Pancreas (tissue), 10 donors: ENCODE results near the gene PIGP. TPM values are rescaled to one million over a fixed set of nuclear protein-coding genes. Genes with fewer than 3 reads are reported as not detected.
A peak's percentile ranks its signal among the peaks of the same experiment; 100 is the strongest.

Experiments
- ATAC-seq, 4 donors: fragments of 200-7000 bp; cut with Tn5 transposase; one replicate each; pipeline versions ENCODE4 v1.8.0 to v1.9.1; 2020; ENCODE audit warnings: mild to moderate bottlenecking in 4 of 4, moderate library complexity in 4 of 4
- DNase-seq, 6 donors: peaks; one replicate each; pipeline ENCODE4 v3.0.0-alpha.2; 2020
- FAIRE-seq: peaks from 2 replicates; lab custom pipeline; 2012; peaks lifted over from hg19 to GRCh38; lab: Jason Lieb, UNC
- H3K27ac ChIP-seq, 4 donors: fragments of 200-600 bp; sonication (generic); 1 replicate in 3 of 4; 2 replicates in 1 of 4; pipeline versions ENCODE4 v1.5.0 to v1.8.0; 2020
- H3K27me3 ChIP-seq, 4 donors: fragments of 200-600 bp; one replicate each; pipeline ENCODE4 v1.8.0; 2021
- H3K36me3 ChIP-seq, 3 donors: fragments of 200-600 bp; sonication (generic) in 1 of 3; one replicate each; pipeline versions ENCODE4 v1.5.0 to v1.8.0; 2020 to 2021
- H3K4me1 ChIP-seq, 3 donors: fragments of 200-600 bp; one replicate each; pipeline ENCODE4 v1.8.0; 2021
- H3K4me3 ChIP-seq, 4 donors: fragments of 200-600 bp; sonication (generic) in 2 of 4; one replicate each; pipeline versions ENCODE4 v1.5.0 to v1.8.0; 2020 to 2021
- H3K9me3 ChIP-seq, 4 donors: fragments of 200-600 bp; one replicate each; pipeline ENCODE4 v1.8.0; 2021
- CTCF ChIP-seq, 4 donors: fragments of 200-600 bp; sonication (generic) in 3 of 4; IDR thresholded peaks; one replicate each; pipeline versions ENCODE4 v1.5.0 to v1.8.0; 2021; ENCODE audit warnings: antibody characterized with exemption in 4 of 4
- WGBS, 2 donors: extraction: QIAGEN DNeasy Blood & Tissue Kit; methylation state at CpG; one replicate each; pipeline ENCODE4 v1.1.7; 2013; 5-methylcytosine and 5-hydroxymethylcytosine counted together
- intact Hi-C, 3 donors: fragments of 100-400 bp; cut with DNase I; formaldehyde crosslinking; loops; one replicate each; pipeline versions ENCODE4 v1.11.1 to v1.14.2; 2022
- polyA plus RNA-seq, 2 donors: library from polyadenylated mRNA; stranded (reverse); fragments of 200-250 nt; gene quantifications; one replicate each; pipeline ENCODE4 v1.2.3, GENCODE V29; 2013
- total RNA-seq, 6 donors: library from RNA; stranded (reverse); fragmentation: NEBNext Ultra II Directional in 4 of 6; extraction: Animal tissue kit (Norgen Biotek cat#: 25700) in 4 of 6; gene quantifications; one replicate each; pipeline versions ENCODE4 v1.2.1 to v1.2.4, GENCODE V29; 2021 to 2023
- donor health status: healthy with polysubstance abuse.
- donor health status: DM: no; HTN: no; CAD: no; lungs with moderate emphysema.
- donor health status: DM: no; HTN: no; CAD: no.
- donor health status: control.
- donor health status: control.
- donor health status: Bipolar disorder and iron deficiency.
- donor health status: DM: yes; HTN: yes; CAD: no.
- donor health status: DM: no; HTN: no; CAD: no.
- donor health status: DM: no; HTN: no; CAD: no.
- donor health status: DM: yes; HTN: yes; CAD: no.

PIGP gene
- total and polyA plus RNA-seq, 8 donors = 14.8 to 29.3 (median 17.2) TPM

GRCh38 chr21:37064841-37065240 lies 8.0 kb downstream of the PIGP start:
- Histone ChIP-seq H3K9me3 (no peaks in the 10 kb centered on the region), H3K27ac (no peak overlapping the region), H3K36me3 (no peaks in the 10 kb centered on the region), H3K4me3 (no peak overlapping the region), H3K27me3 (no peaks in the 10 kb centered on the region), H3K4me1 (no peaks in the 10 kb centered on the region)
- FAIRE-seq (no peak), DNase-seq (no peak), ATAC-seq (no peak)
- intact Hi-C loops = no loop called here
- no peak for TF ChIP-seq CTCF (IDR thresholded peaks at IDR 0.05)

GRCh38 chr21:37063433-37063832 lies 9.4 kb downstream of the PIGP start:
- no peak for TF ChIP-seq CTCF (IDR thresholded peaks at IDR 0.05)

GRCh38 chr21:37062593-37062935 lies 10.3 kb downstream of the PIGP start:
- intact Hi-C loops = no loop called here
- H3K27me3 ChIP-seq = no peaks in the 10 kb centered on the region
- H3K36me3 ChIP-seq = no peaks in the 10 kb centered on the region
- H3K27ac ChIP-seq = no peak overlapping the region
- TF ChIP-seq CTCF (IDR thresholded peaks at IDR 0.05) = no peak
- no peaks in the 10 kb centered on the region for H3K4me1 ChIP-seq
- ATAC-seq (no peak), FAIRE-seq (no peak), DNase-seq (no peak)
- H3K4me3 ChIP-seq = no peak overlapping the region
- WGBS, 2 donors = 86 to 87% methylated on average over 6 of the region's 6 CpGs
- no peaks in the 10 kb centered on the region for H3K9me3 ChIP-seq

More at GRCh38 chr21:37063433-37063832, 9.4 kb downstream of the PIGP start:
- FAIRE-seq (no peak), DNase-seq (no peak), ATAC-seq (no peak)
- H3K4me1 ChIP-seq = no peaks in the 10 kb centered on the region
- H3K9me3 ChIP-seq = no peaks in the 10 kb centered on the region
- no peak overlapping the region for H3K4me3 ChIP-seq
- no peaks in the 10 kb centered on the region for H3K36me3 ChIP-seq
- H3K27me3 ChIP-seq = no peaks in the 10 kb centered on the region
- intact Hi-C loops = no loop called here
- no peak overlapping the region for H3K27ac ChIP-seq
- WGBS, 2 donors = 60 to 77% methylated on average over 1 of the region's 1 CpG

- FAIRE-seq (no peak), ATAC-seq (peak in 1 of 4 donors; percentile 11)
Observed at GRCh38 chr21:37061926-37062592, 10.8 kb downstream of the PIGP start.

More at GRCh38 chr21:37061926-37062592, 10.8 kb downstream of the PIGP start:
- H3K36me3 ChIP-seq = no peaks in the 10 kb centered on the region
- no peaks in the 10 kb centered on the region for H3K4me1 ChIP-seq
- WGBS, 2 donors = 80 to 81% methylated on average over 7 of the region's 7 CpGs
- no peak for TF ChIP-seq CTCF (IDR thresholded peaks at IDR 0.05)
- no peak for DNase-seq
- H3K9me3 ChIP-seq = no peaks in the 10 kb centered on the region
- no peak overlapping the region for H3K27ac ChIP-seq
- no peak overlapping the region for H3K4me3 ChIP-seq
- no peaks in the 10 kb centered on the region for H3K27me3 ChIP-seq
- intact Hi-C loops = no loop called here
